ENCODE measurements around the gene CHCHD6. TPM values are rescaled to one million over a fixed set of nuclear protein-coding genes. Genes with fewer than 3 reads are reported as not detected.

The CHCHD6 gene
- total and polyA plus RNA-seq, 2 donors from 2014 or later: 10.7 to 35.2 TPM

DNA sequence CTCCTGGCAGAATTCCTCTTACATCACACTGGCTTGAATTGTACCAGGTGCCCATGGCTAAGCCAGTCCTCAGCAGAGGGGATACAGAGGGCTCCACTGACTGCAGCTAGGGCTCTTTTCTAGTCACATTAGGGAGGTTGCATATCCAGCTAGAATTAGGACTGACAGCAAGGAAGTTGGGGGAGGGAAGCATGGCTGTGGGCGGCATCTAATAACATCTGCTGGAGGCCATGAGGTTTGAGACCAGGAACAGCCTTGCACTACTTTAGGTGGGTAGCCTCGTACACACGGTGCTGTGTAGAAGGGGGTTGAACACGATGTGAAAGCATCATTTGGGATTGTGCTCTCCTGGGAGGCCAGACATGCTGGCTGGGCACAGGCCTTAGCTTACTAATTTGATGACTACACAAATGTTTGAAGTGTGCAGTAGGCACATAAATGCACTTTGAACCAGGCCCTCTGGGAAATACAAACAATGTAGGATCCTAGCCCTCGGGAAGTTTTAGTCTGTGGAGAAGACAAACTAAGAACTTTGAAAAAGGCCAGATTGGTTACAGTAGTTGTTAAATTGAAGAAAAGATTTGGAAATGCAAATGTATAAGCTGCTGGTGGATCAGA lies 30.2 kb downstream of the CHCHD6 start:
- no peaks in the 10 kb centered on the region for H3K4me1 ChIP-seq (ENCODE audit: control insufficient read depth in 2 of 3, insufficient read depth in 2 of 3, low read depth in 1 of 3, low read length in 3 of 3)
- H3K27ac ChIP-seq (ENCODE audit: low read depth in 2 of 2, low read length in 2 of 2): no peak overlapping the region
- TF ChIP-seq, protein P1, sequence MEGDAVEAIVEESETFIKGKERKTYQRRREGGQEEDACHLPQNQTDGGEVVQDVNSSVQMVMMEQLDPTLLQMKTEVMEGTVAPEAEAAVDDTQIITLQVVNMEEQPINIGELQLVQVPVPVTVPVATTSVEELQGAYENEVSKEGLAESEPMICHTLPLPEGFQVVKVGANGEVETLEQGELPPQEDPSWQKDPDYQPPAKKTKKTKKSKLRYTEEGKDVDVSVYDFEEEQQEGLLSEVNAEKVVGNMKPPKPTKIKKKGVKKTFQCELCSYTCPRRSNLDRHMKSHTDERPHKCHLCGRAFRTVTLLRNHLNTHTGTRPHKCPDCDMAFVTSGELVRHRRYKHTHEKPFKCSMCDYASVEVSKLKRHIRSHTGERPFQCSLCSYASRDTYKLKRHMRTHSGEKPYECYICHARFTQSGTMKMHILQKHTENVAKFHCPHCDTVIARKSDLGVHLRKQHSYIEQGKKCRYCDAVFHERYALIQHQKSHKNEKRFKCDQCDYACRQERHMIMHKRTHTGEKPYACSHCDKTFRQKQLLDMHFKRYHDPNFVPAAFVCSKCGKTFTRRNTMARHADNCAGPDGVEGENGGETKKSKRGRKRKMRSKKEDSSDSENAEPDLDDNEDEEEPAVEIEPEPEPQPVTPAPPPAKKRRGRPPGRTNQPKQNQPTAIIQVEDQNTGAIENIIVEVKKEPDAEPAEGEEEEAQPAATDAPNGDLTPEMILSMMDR (IDR thresholded peaks at IDR 0.05; ENCODE audit: borderline replicate concordance, extremely low read depth, insufficient read depth): no peak
- no peak overlapping the region for H3K9ac ChIP-seq (ENCODE audit: low read length in 3 of 3)
- H3K36me3 ChIP-seq (ENCODE audit: control insufficient read depth in 2 of 3, insufficient read depth in 3 of 3, low read length in 3 of 3): peaks cover 0 to 4% (median 0%) of the 10 kb centered on the region in 3 donors
- no peak for DNase-seq
- no peaks in the 10 kb centered on the region for H3K27me3 ChIP-seq (ENCODE audit: control insufficient read depth, insufficient read depth, low read length)
- no peak overlapping the region for H3K4me3 ChIP-seq (ENCODE audit: low read length in 3 of 3)
- no peaks in the 10 kb centered on the region for H3K9me3 ChIP-seq (ENCODE audit: control insufficient read depth in 2 of 3, insufficient read depth in 1 of 3, low read length in 3 of 3)
- intact Hi-C loops (cut with DNase I): no loop called here
- FAIRE-seq: no peak

GRCh38 chr3:126737527-126737926 lies 33.5 kb downstream of the CHCHD6 start:
- H3K36me3 ChIP-seq (ENCODE audit: control insufficient read depth in 2 of 3, insufficient read depth in 3 of 3, low read length in 3 of 3): peaks cover 0 to 4% (median 0%) of the 10 kb centered on the region in 3 donors
- no peaks in the 10 kb centered on the region for H3K4me1 ChIP-seq (ENCODE audit: control insufficient read depth in 2 of 3, insufficient read depth in 2 of 3, low read depth in 1 of 3, low read length in 3 of 3)
- TF ChIP-seq, protein P1 (IDR thresholded peaks at IDR 0.05; ENCODE audit: borderline replicate concordance, extremely low read depth, insufficient read depth): no peak
- H3K27ac ChIP-seq (ENCODE audit: low read depth in 2 of 2, low read length in 2 of 2): no peak overlapping the region
- FAIRE-seq (no peak), DNase-seq (no peak)
- intact Hi-C loops (cut with DNase I): no loop called here
- peaks cover 0 to 5% (median 0%) of the 10 kb centered on the region in 3 donors for H3K9me3 ChIP-seq (ENCODE audit: control insufficient read depth in 2 of 3, insufficient read depth in 1 of 3, low read length in 3 of 3)
- no peak overlapping the region for H3K4me3 ChIP-seq (ENCODE audit: low read length in 3 of 3)
- H3K27me3 ChIP-seq (ENCODE audit: control insufficient read depth, insufficient read depth, low read length): no peaks in the 10 kb centered on the region
- H3K9ac ChIP-seq (ENCODE audit: low read length in 3 of 3): no peak overlapping the region

- Histone ChIP-seq H3K4me3 (ENCODE audit: low read length in 3 of 3) (no peak overlapping the region), H3K9me3 (ENCODE audit: control insufficient read depth in 2 of 3, insufficient read depth in 1 of 3, low read length in 3 of 3) (peaks cover 0 to 5% (median 0%) of the 10 kb centered on the region in 3 donors), H3K9ac (ENCODE audit: low read length in 3 of 3) (no peak overlapping the region), H3K36me3 (ENCODE audit: control insufficient read depth in 2 of 3, insufficient read depth in 3 of 3, low read length in 3 of 3) (no peaks in the 10 kb centered on the region), H3K27me3 (ENCODE audit: control insufficient read depth, insufficient read depth, low read length) (no peaks in the 10 kb centered on the region), H3K27ac (ENCODE audit: low read depth in 2 of 2, low read length in 2 of 2) (no peak overlapping the region), H3K4me1 (ENCODE audit: control insufficient read depth in 2 of 3, insufficient read depth in 2 of 3, low read depth in 1 of 3, low read length in 3 of 3) (peaks cover 0 to 7% (median 4%) of the 10 kb centered on the region in 3 donors)
- TF ChIP-seq, protein P1 (IDR thresholded peaks at IDR 0.05; ENCODE audit: borderline replicate concordance, extremely low read depth, insufficient read depth): no peak
- no peak for FAIRE-seq
- no peak for DNase-seq
- intact Hi-C loops (cut with DNase I): no loop called here
These were observed 38.0 kb downstream of the CHCHD6 start for GRCh38 chr3:126742057-126742456.

Data from kidney (tissue), 14 donors.